ENCODE measurements around the gene AQP7. TPM values are rescaled to one million over a fixed set of nuclear protein-coding genes. Genes with fewer than 3 reads are reported as not detected.
A peak's percentile ranks its signal among the peaks of the same experiment; 100 is the strongest.

The AQP7 gene
- total RNA-seq, 4 donors from 2014 or later = 0.15 to 0.57 TPM; not detected in 2

DNA sequence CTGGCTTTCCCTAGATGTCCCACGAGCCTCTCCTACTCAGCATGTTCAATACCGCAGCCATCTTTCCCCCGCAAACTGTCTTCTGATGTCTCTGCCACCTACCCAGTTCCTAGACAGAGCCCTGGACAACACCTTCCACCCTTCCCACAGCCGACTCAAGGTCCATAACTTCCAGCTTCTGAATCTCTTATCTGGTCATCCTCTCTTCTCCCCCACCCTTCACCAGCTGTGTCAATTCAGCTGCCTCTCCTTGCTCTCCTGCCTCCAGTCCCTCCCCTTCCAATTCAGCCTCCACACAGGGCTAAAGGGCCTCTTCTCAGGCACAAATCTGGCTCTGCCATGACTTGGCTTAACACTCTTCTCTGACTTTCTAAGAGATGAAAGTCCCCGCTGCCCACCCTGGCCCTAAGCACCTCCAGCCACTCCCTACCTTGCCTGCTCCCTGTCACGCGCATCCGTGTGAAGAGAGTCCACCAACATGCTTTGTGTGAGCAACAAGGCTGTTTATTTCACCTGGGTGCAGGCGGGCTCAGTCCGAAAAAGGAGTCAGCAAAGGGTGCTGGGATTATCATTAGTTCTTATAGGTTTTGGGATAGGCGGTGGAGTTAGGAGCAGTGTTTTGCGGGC, 25.2 kb downstream of the AQP7 start:
- H3K9me3 ChIP-seq = no peaks in the 10 kb centered on the region
- DNase-seq = no peak
- intact Hi-C loops (cut with DNase I) = no loop called here

DNA sequence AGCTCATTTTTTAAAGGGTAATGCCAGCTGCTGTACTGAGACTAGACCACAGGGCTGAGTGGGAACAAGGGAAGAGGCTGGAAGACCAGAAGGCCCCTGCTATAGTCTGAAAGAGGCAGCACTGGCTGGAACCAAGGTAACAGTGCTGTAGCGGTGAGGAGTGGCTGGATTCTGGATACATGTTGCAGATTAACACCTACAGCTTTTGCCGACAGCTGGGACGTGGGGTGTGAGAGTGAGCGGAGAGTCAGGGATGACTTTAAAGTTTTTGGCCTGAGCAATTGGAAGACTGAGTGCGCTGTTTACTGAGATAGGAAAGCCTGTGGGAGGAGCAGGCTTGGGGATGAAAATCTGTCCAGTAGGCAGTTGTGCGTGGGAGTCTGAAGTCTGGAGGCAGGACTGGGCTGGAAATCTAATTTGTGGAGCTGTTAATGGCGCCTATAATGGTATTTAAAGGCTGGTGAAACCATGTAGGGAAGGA, 26.5 kb downstream of the AQP7 start:
- Histone ChIP-seq H3K27me3 (no peaks in the 10 kb centered on the region), H3K36me3 (peaks cover under 1 to 23% (median 6%) of the 10 kb centered on the region in 3 donors), H3K4me1 (peaks cover 0 to 28% (median 2%) of the 10 kb centered on the region in 3 donors), H3K4me3 (no peak overlapping the region), H3K9me3 (no peaks in the 10 kb centered on the region), H3K27ac (peak overlapping the region in 1 of 4 donors; percentile 36)
- no peak for DNase-seq
- WGBS, 2 donors = 87 to 91% methylated on average over 7 of the region's 7 CpGs
- TF ChIP-seq, protein P1, sequence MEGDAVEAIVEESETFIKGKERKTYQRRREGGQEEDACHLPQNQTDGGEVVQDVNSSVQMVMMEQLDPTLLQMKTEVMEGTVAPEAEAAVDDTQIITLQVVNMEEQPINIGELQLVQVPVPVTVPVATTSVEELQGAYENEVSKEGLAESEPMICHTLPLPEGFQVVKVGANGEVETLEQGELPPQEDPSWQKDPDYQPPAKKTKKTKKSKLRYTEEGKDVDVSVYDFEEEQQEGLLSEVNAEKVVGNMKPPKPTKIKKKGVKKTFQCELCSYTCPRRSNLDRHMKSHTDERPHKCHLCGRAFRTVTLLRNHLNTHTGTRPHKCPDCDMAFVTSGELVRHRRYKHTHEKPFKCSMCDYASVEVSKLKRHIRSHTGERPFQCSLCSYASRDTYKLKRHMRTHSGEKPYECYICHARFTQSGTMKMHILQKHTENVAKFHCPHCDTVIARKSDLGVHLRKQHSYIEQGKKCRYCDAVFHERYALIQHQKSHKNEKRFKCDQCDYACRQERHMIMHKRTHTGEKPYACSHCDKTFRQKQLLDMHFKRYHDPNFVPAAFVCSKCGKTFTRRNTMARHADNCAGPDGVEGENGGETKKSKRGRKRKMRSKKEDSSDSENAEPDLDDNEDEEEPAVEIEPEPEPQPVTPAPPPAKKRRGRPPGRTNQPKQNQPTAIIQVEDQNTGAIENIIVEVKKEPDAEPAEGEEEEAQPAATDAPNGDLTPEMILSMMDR (IDR thresholded peaks at IDR 0.05) = no peak
- TF ChIP-seq POLR2A (IDR thresholded peaks at IDR 0.05) = no peak
- intact Hi-C loops (cut with DNase I) = no loop called here

More for the DNA sequence above, 25.2 kb downstream of the AQP7 start:
- Histone ChIP-seq H3K4me3 (no peak overlapping the region), H3K27ac (no peak overlapping the region), H3K4me1 (peaks cover 0 to 28% (median 2%) of the 10 kb centered on the region in 3 donors), H3K27me3 (no peaks in the 10 kb centered on the region), H3K36me3 (peaks cover 0 to 10% (median 0%) of the 10 kb centered on the region in 3 donors)
- WGBS, 2 donors = 90 to 91% methylated on average over 11 to 12 of the region's 12 CpGs
- TF ChIP-seq, protein P1 (IDR thresholded peaks at IDR 0.05) = no peak
- TF ChIP-seq POLR2A (IDR thresholded peaks at IDR 0.05) = no peak

DNA sequence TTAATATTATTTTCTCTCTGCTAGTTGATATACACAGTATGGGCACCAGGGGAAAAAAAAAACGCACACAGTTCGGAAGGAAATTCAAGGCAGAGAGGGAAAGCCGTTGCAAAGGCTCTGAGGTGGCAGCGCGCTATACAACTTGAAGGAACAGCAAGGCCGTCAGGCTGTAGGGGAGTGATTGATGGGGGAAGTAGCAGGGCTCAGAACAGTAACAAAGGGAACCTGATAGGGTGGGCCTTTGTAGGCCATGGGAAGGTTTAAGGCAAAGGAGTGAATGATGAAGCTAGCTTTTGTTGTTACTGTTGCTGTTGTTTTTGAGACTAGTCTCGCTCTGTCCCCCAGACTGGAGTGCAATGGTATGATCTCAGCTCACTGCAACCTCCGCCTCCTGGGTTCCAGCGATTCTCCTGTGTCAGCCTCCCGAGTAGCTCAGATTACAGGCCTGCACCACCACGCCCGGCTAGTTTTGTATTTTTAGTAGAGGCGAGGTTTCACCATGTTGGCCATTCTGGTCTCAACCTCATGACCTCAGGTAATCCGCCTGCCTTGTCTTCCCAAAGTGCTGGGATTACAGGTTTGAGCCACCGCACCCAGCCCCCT, 27.0 kb downstream of the AQP7 start:
- intact Hi-C loops (cut with DNase I) = no loop called here
- WGBS, 2 donors = 59 to 71% methylated on average over 12 to 14 of the region's 15 CpGs
- H3K36me3 ChIP-seq = peaks cover 5 to 28% (median 7%) of the 10 kb centered on the region in 3 donors
- H3K4me3 ChIP-seq = peak overlapping the region in 1 of 4 donors; percentile 14
- H3K27ac ChIP-seq = peak overlapping the region in 2 of 4 donors; percentile 11 to 36
- peaks cover 0 to 28% (median 2%) of the 10 kb centered on the region in 3 donors for H3K4me1 ChIP-seq
- H3K9me3 ChIP-seq = no peaks in the 10 kb centered on the region
- DNase-seq = no peak
- no peaks in the 10 kb centered on the region for H3K27me3 ChIP-seq
- TF ChIP-seq, protein P1 (IDR thresholded peaks at IDR 0.05) = peak in 1 of 6 experiments; percentile 0
- no peak for TF ChIP-seq POLR2A (IDR thresholded peaks at IDR 0.05)

DNA sequence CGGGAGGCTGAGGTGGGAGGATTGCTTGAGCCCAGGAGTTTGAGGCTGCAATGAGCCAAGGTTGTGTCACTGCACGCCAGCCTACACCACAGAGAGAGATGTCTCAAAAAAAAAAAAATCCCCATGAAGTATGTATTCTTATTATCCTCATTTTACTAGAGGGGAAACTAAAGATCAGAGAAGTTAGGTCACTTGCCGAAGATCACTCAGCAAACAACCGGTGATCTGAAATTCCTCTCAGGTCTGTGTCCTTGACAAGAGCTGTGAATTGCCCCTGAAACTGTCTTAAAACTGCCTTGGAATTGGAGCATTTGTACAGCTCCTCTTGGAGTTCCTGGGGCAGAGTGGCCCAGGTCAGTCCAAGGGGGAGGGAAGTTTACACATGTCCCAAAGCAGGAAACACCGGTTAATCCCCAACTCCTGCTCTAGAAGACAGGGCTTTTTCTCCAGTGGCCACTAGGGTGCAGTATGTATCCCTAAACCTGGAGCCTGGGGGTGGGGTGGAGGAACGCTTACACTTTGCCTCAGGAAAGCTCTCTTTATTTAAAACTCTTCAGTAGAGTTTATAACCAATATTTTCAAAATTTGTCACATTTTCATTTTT, 27.6 kb downstream of the AQP7 start:
- intact Hi-C loops (cut with DNase I) = no loop called here
- peak; percentile 15 for DNase-seq
- Histone ChIP-seq H3K36me3 (peaks cover 5 to 34% (median 11%) of the 10 kb centered on the region in 3 donors), H3K9me3 (no peaks in the 10 kb centered on the region), H3K27ac (peak overlapping the region in 1 of 4 donors; percentile 11), H3K4me1 (peaks cover 0 to 28% (median 2%) of the 10 kb centered on the region in 3 donors), H3K4me3 (peak overlapping the region in 1 of 4 donors; percentile 14), H3K27me3 (no peaks in the 10 kb centered on the region)
- 51 to 61% methylated on average over 5 to 6 of the region's 6 CpGs for WGBS, 2 donors
- no peak for TF ChIP-seq POLR2A (IDR thresholded peaks at IDR 0.05)
- TF ChIP-seq, protein P1 (IDR thresholded peaks at IDR 0.05) = peak; percentile 78 to 94 (median 87)

DNA sequence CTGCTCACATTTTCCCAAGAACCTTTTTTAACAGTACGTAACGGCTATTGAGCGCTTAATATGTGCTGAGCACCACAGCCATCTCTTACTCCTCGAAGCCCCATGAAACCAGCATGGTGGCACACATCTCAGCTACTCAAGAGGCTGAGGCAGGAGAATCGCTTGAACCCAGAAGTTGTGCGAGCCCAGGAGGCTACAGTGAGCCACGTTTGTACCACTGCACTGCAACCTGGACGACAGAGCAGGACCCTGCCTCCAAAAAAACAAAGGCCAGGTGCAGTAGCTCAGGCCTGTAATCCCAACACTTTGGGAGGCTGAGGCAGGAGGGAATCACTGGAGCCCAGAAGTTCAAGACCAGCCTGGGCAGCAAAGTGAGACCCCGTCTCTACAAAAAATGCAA, 28.2 kb downstream of the AQP7 start:
- no peak overlapping the region for H3K27ac ChIP-seq
- peaks cover 5 to 40% (median 11%) of the 10 kb centered on the region in 3 donors for H3K36me3 ChIP-seq
- TF ChIP-seq POLR2A (IDR thresholded peaks at IDR 0.05) = no peak
- TF ChIP-seq, protein P1 (IDR thresholded peaks at IDR 0.05) = no peak
- WGBS, 2 donors = 79 to 87% methylated on average over 5 to 8 of the region's 9 CpGs
- H3K4me1 ChIP-seq = peaks cover 0 to 28% (median 2%) of the 10 kb centered on the region in 3 donors
- no peaks in the 10 kb centered on the region for H3K9me3 ChIP-seq
- intact Hi-C loops (cut with DNase I) = no loop called here
- no peak overlapping the region for H3K4me3 ChIP-seq
- no peak for DNase-seq
- H3K27me3 ChIP-seq = no peaks in the 10 kb centered on the region

Measured in esophagus squamous epithelium (tissue), 5 donors.